ENCODE data around the gene CSGALNACT2. TPM values are rescaled to one million over a fixed set of nuclear protein-coding genes. Genes with fewer than 3 reads are reported as not detected.
A peak's percentile ranks its signal among the peaks of the same experiment; 100 is the strongest.

CSGALNACT2 gene
- total and polyA plus RNA-seq, 2 experiments from 2014 or later = 17.4 to 27.8 TPM

GRCh38 chr10:43166207-43166879 is 28.1 kb downstream of the CSGALNACT2 start:
- peaks cover 51% of the 10 kb centered on the region for H3K79me2 ChIP-seq (ENCODE audit: insufficient read depth)
- H2AFZ ChIP-seq = no peak overlapping the region
- H3K9ac ChIP-seq = no peak overlapping the region
- no peaks in the 10 kb centered on the region; the same call in 1 of the 2 replicates for H4K20me1 ChIP-seq (ENCODE audit: insufficient read depth)
- WGBS, 2 experiments (ENCODE audit: low coverage in 1 of 2, low lambda C conversion rate in 2 of 2, missing lambda C conversion rate in 2 of 2) = 44 to 46% methylated on average over 6 of the region's 6 CpGs
- H3K9me2 ChIP-seq (ENCODE audit: insufficient read depth) = no peaks in the 10 kb centered on the region
- peaks cover 27% of the 10 kb centered on the region for H3F3A ChIP-seq (ENCODE audit: insufficient read depth)
- DNase-seq = no peak
- in situ Hi-C loops (cut with MboI) = no loop called here
- H3K27ac ChIP-seq = no peak overlapping the region
- H3K9me3 ChIP-seq (ENCODE audit: low read depth) = no peaks in the 10 kb centered on the region
- H3K4me3 ChIP-seq = no peak overlapping the region
- TF ChIP-seq EZH2phosphoT487 (IDR thresholded peaks at IDR 0.05; ENCODE audit: insufficient read depth, low read depth) (no peak), EZH2 (IDR thresholded peaks at IDR 0.05; ENCODE audit: insufficient read depth, poor library complexity, severe bottlenecking) (no peak)
- no peak overlapping the region for H3K4me2 ChIP-seq (ENCODE audit: unreplicated experiment)
- H3K36me3 ChIP-seq (ENCODE audit: low read depth) = peaks cover 10% of the 10 kb centered on the region
- H3K27me3 ChIP-seq (replicated peaks; ENCODE audit: insufficient read depth) = no peaks in the 10 kb centered on the region
- H3K4me1 ChIP-seq (ENCODE audit: insufficient read depth) = peaks cover 23% of the 10 kb centered on the region

DNA sequence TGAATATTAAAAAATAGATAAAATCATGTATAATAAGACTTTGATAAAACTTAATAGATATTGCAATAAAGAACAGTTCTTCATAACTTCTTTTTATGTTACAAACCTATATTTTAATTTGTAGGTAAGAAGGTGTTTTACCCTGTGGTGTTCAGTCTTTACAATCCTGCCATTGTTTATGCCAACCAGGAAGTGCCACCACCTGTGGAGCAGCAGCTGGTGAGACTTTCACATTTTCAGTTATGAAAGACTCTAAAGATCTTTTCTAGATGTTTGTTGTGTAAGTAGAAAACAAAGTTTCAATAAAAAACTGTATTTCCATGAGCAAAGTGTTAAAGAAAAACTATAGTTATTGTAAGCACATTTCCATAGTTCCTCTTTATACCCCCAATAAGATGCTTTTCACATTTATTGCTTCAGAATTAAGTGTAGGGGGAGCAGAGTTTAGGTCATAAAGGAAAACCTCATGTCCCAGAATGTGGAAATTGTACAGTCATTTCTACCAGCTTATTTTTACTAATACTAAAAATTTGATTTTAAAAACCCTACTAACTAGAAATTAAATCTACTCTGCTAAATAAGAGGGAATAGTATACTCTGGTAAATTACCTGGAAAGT is 28.7 kb downstream of the CSGALNACT2 start:
- Histone ChIP-seq H3F3A (ENCODE audit: insufficient read depth) (peaks cover 27% of the 10 kb centered on the region), H3K27me3 (replicated peaks; ENCODE audit: insufficient read depth) (no peaks in the 10 kb centered on the region), H3K9me3 (ENCODE audit: low read depth) (no peaks in the 10 kb centered on the region), H3K79me2 (ENCODE audit: insufficient read depth) (peaks cover 46% of the 10 kb centered on the region), H3K9ac (no peak overlapping the region), H3K4me1 (ENCODE audit: insufficient read depth) (peaks cover 23% of the 10 kb centered on the region), H3K4me2 (ENCODE audit: unreplicated experiment) (no peak overlapping the region), H3K9me2 (ENCODE audit: insufficient read depth) (no peaks in the 10 kb centered on the region), H3K27ac (no peak overlapping the region), H4K20me1 (ENCODE audit: insufficient read depth) (no peaks in the 10 kb centered on the region; the same call in 1 of the 2 replicates), H3K4me3 (no peak overlapping the region), H3K36me3 (ENCODE audit: low read depth) (peaks cover 10% of the 10 kb centered on the region), H2AFZ (no peak overlapping the region)
- TF ChIP-seq EZH2 (IDR thresholded peaks at IDR 0.05; ENCODE audit: insufficient read depth, poor library complexity, severe bottlenecking) (no peak), EZH2phosphoT487 (IDR thresholded peaks at IDR 0.05; ENCODE audit: insufficient read depth, low read depth) (no peak)
- no peak for DNase-seq
- in situ Hi-C loops (cut with MboI) = no loop called here

DNA sequence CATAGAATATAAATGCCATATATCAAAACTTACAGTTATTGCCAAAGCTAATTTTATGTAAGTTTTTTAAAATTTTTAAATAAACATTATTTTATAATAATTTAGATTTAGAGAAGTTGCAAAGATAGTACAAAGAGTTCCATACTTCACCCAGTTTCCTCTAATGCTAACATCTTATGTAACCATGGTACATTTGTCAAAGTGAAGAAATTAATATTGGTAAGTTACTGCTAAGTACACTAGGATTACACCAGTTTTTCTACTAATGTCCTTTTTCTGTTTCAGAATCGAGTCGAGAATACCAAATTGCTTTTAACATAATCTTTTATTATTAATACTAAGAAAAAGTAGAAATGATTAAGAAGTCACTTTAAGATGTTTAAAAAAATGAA is 29.2 kb downstream of the CSGALNACT2 start:
- DNase-seq = no peak
- no peaks in the 10 kb centered on the region; the same call in 1 of the 2 replicates for H4K20me1 ChIP-seq (ENCODE audit: insufficient read depth)
- no peaks in the 10 kb centered on the region for H3K9me3 ChIP-seq (ENCODE audit: low read depth)
- TF ChIP-seq EZH2phosphoT487 (IDR thresholded peaks at IDR 0.05; ENCODE audit: insufficient read depth, low read depth) = no peak
- TF ChIP-seq EZH2 (IDR thresholded peaks at IDR 0.05; ENCODE audit: insufficient read depth, poor library complexity, severe bottlenecking) = no peak
- no peak overlapping the region for H2AFZ ChIP-seq
- 98 to 99% methylated on average over 2 of the region's 2 CpGs for WGBS, 2 experiments (ENCODE audit: low coverage in 1 of 2, low lambda C conversion rate in 2 of 2, missing lambda C conversion rate in 2 of 2)
- peaks cover 10% of the 10 kb centered on the region for H3K36me3 ChIP-seq (ENCODE audit: low read depth)
- in situ Hi-C loops (cut with MboI) = no loop called here
- no peak overlapping the region for H3K9ac ChIP-seq
- H3K4me3 ChIP-seq = no peak overlapping the region
- H3K4me2 ChIP-seq (ENCODE audit: unreplicated experiment) = no peak overlapping the region
- H3K79me2 ChIP-seq (ENCODE audit: insufficient read depth) = peaks cover 41% of the 10 kb centered on the region
- H3K27me3 ChIP-seq (replicated peaks; ENCODE audit: insufficient read depth) = no peaks in the 10 kb centered on the region
- no peak overlapping the region for H3K27ac ChIP-seq
- H3K9me2 ChIP-seq (ENCODE audit: insufficient read depth) = no peaks in the 10 kb centered on the region
- peaks cover 22% of the 10 kb centered on the region for H3K4me1 ChIP-seq (ENCODE audit: insufficient read depth)
- H3F3A ChIP-seq (ENCODE audit: insufficient read depth) = peaks cover 25% of the 10 kb centered on the region

DNA sequence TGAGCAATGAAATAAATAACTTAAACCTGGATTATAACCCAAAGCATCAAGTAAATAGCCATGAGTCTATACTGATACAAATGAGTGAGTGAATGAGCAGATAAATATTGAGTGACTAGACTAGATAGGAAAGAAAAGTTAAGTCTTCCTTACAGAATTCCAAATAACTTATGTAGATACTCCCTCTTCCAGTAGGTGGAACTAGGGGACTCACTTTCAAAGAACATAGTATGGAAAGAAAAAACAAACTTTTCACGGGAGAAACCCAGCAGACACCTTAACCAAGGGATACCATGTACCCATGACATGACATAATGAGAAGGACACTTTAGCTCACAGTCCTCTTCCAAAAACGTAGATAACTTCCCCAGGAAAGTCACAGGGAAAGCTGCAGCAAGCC is 32.2 kb downstream of the CSGALNACT2 start:
- Histone ChIP-seq H2AFZ (no peak overlapping the region), H3K4me3 (no peak overlapping the region), H3K36me3 (ENCODE audit: low read depth) (peaks cover 10% of the 10 kb centered on the region; the same call in 1 of the 2 replicates), H3K9ac (no peak overlapping the region), H3K27me3 (replicated peaks; ENCODE audit: insufficient read depth) (no peaks in the 10 kb centered on the region), H3K4me2 (ENCODE audit: unreplicated experiment) (no peak overlapping the region), H4K20me1 (ENCODE audit: insufficient read depth) (no peaks in the 10 kb centered on the region; the same call in 1 of the 2 replicates), H3K9me3 (ENCODE audit: low read depth) (no peaks in the 10 kb centered on the region), H3F3A (ENCODE audit: insufficient read depth) (peaks cover 25% of the 10 kb centered on the region), H3K9me2 (ENCODE audit: insufficient read depth) (no peaks in the 10 kb centered on the region), H3K27ac (no peak overlapping the region), H3K4me1 (ENCODE audit: insufficient read depth) (peaks cover 22% of the 10 kb centered on the region), H3K79me2 (ENCODE audit: insufficient read depth) (peaks cover 38% of the 10 kb centered on the region)
- TF ChIP-seq EZH2 (IDR thresholded peaks at IDR 0.05; ENCODE audit: insufficient read depth, poor library complexity, severe bottlenecking) (no peak), EZH2phosphoT487 (IDR thresholded peaks at IDR 0.05; ENCODE audit: insufficient read depth, low read depth) (no peak)
- 95 to 98% methylated on average over 2 of the region's 2 CpGs for WGBS, 2 experiments (ENCODE audit: low coverage in 1 of 2, low lambda C conversion rate in 2 of 2, missing lambda C conversion rate in 2 of 2)
- in situ Hi-C loops (cut with MboI) = no loop called here
- peak; percentile 32 for DNase-seq

All from GM23248 (cell line).